OCI-LY1 (cell line): ENCODE results near the gene SSBP3.

Experiments used
- H2AFZ ChIP-seq: fragments of 200-600 bp; sonication (generic), shearing (Covaris generic); 2 replicates; pipeline ENCODE4 v1.6.0; 2014; ENCODE audit warnings: antibody characterized with exemption, mild to moderate bottlenecking, low read length
- H3F3A ChIP-seq: fragments of 200-600 bp; sonication (generic), shearing (Covaris generic); 2 replicates; pipeline ENCODE4 v1.6.0; 2014; ENCODE audit warnings: mild to moderate bottlenecking, antibody characterized with exemption, low read length, moderate library complexity; ENCODE audit not compliant: insufficient read depth
- H3K27ac ChIP-seq: fragments of 200-600 bp; sonication (generic); 2 replicates; pipeline ENCODE4 v1.5.1; 2014; ENCODE audit warnings: low read length, mixed run types, mild to moderate bottlenecking, low read depth; ENCODE audit not compliant: poor library complexity, severe bottlenecking
- H3K27me3 ChIP-seq: fragments of 200-600 bp; sonication (generic); 2 replicates; pipeline ENCODE4 v1.6.0; 2014; ENCODE audit warnings: antibody characterized with exemption, mild to moderate bottlenecking, low read length, moderate library complexity; ENCODE audit not compliant: insufficient read depth
- H3K36me3 ChIP-seq: fragments of 200-600 bp; sonication (generic); 2 replicates; pipeline ENCODE4 v1.6.1; 2014; ENCODE audit warnings: mild to moderate bottlenecking, antibody characterized with exemption, low read length, moderate library complexity, mixed read lengths; ENCODE audit not compliant: insufficient read depth
- H3K4me1 ChIP-seq: fragments of 200-600 bp; sonication (generic); 2 replicates; pipeline ENCODE4 v1.5.1; 2014; ENCODE audit warnings: mild to moderate bottlenecking, low read length, moderate library complexity; ENCODE audit not compliant: insufficient read depth, severe bottlenecking
- H3K4me2 ChIP-seq: fragments of 200-600 bp; sonication (generic), shearing (Covaris generic); 2 replicates; pipeline ENCODE4 v1.6.1; 2014; ENCODE audit warnings: low read length
- H3K4me3 ChIP-seq: fragments of 200-600 bp; sonication (generic); 2 replicates; pipeline ENCODE4 v1.5.1; 2014; ENCODE audit warnings: low read length, low read depth, mild to moderate bottlenecking, mixed read lengths; ENCODE audit not compliant: poor library complexity, severe bottlenecking
- H3K79me2 ChIP-seq: fragments of 200-600 bp; shearing (Covaris generic); 2 replicates; pipeline ENCODE4 v1.6.1; 2016; ENCODE audit warnings: mixed run types, low read length, mixed read lengths; ENCODE audit not compliant: insufficient read depth
- H3K9ac ChIP-seq: fragments of 200-600 bp; sonication (generic), shearing (Covaris generic); 2 replicates; pipeline ENCODE4 v1.6.1; 2014; ENCODE audit warnings: mild to moderate bottlenecking, low read length, mixed read lengths
- H3K9me2 ChIP-seq: fragments of 200-600 bp; sonication (generic), shearing (Covaris generic); 2 replicates; pipeline ENCODE4 v1.6.1; 2014; ENCODE audit warnings: low read depth, mild to moderate bottlenecking, low read length, mixed read lengths
- H3K9me3 ChIP-seq: fragments of 200-600 bp; shearing (Covaris generic); 2 replicates; pipeline ENCODE4 v1.6.1; 2014; ENCODE audit warnings: low read length, mixed read lengths
- H4K20me1 ChIP-seq: fragments of 200-600 bp; sonication (generic), shearing (Covaris generic); 2 replicates; pipeline ENCODE4 v1.6.0; 2016; ENCODE audit warnings: mild to moderate bottlenecking, low read length; ENCODE audit not compliant: insufficient read depth
- CTCF ChIP-seq: fragments of 200-600 bp; sonication (generic), shearing (Covaris generic); IDR thresholded peaks from 2 replicates; pipeline ENCODE4 v1.5.1; 2017; ENCODE audit warnings: mild to moderate bottlenecking, antibody characterized with exemption, low read length, moderate library complexity, mixed read lengths
- EZH2 ChIP-seq: fragments of 200-600 bp; sonication (generic), shearing (Covaris generic); IDR thresholded peaks from 2 replicates; pipeline ENCODE4 v1.8.0; 2017; ENCODE audit warnings: borderline replicate concordance, mixed run types, mild to moderate bottlenecking, antibody characterized with exemption, low read length, moderate library complexity, mixed read lengths

SSBP3 gene

GRCh38 chr1:54245501-54245900 lies 160.7 kb downstream of the SSBP3 start:
- no peaks in the 10 kb centered on the region for H4K20me1 ChIP-seq
- no peak overlapping the region for H3K4me3 ChIP-seq
- H3F3A ChIP-seq, result no peaks in the 10 kb centered on the region
- no peak for TF ChIP-seq EZH2
- no peak for TF ChIP-seq CTCF
- no peak overlapping the region for H3K4me2 ChIP-seq
- H3K9me3 ChIP-seq, result no peaks in the 10 kb centered on the region
- H3K9ac ChIP-seq, result no peak overlapping the region
- no peaks in the 10 kb centered on the region for H3K79me2 ChIP-seq
- no peak overlapping the region for H2AFZ ChIP-seq
- no peaks in the 10 kb centered on the region for H3K4me1 ChIP-seq
- H3K9me2 ChIP-seq, result no peaks in the 10 kb centered on the region
- H3K36me3 ChIP-seq, result no peaks in the 10 kb centered on the region
- no peak overlapping the region for H3K27ac ChIP-seq
- H3K27me3 ChIP-seq, result no peaks in the 10 kb centered on the region

DNA sequence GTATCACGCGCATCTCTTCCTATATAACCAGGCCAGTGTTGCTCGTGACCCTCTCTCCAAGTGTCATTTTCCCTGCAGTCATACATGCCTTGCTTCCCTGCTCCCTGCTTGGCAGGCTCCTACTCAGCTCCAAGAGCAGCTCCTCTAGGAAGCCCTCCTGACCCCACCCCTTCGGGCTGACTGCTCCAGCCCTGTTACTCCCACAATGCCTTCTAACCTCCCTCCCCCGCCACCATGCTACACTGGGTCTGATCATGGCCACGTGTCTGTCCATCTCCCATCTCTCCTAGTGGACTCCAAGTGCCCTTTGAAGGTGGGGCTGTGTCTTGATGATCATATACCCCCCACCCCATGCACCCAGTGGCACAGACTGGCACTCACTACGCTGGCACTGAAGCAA lies 161.5 kb downstream of the SSBP3 start:
- H3K79me2 ChIP-seq, result no peaks in the 10 kb centered on the region
- no peaks in the 10 kb centered on the region for H3K27me3 ChIP-seq
- no peak for TF ChIP-seq EZH2
- TF ChIP-seq CTCF, result no peak
- no peaks in the 10 kb centered on the region for H3K36me3 ChIP-seq
- no peak overlapping the region for H2AFZ ChIP-seq
- H3K27ac ChIP-seq, result no peak overlapping the region
- no peak overlapping the region for H3K4me3 ChIP-seq
- no peaks in the 10 kb centered on the region for H3K9me2 ChIP-seq
- H3K4me1 ChIP-seq, result no peaks in the 10 kb centered on the region
- H3K4me2 ChIP-seq, result no peak overlapping the region
- no peaks in the 10 kb centered on the region for H3K9me3 ChIP-seq
- H3K9ac ChIP-seq, result no peak overlapping the region
- H4K20me1 ChIP-seq, result no peaks in the 10 kb centered on the region
- H3F3A ChIP-seq, result no peaks in the 10 kb centered on the region

- Histone ChIP-seq H3K79me2 (no peaks in the 10 kb centered on the region), H3F3A (no peaks in the 10 kb centered on the region), H2AFZ (no peak overlapping the region), H3K4me2 (no peak overlapping the region), H3K27ac (no peak overlapping the region), H4K20me1 (no peaks in the 10 kb centered on the region), H3K27me3 (no peaks in the 10 kb centered on the region), H3K4me3 (no peak overlapping the region), H3K4me1 (no peaks in the 10 kb centered on the region), H3K36me3 (no peaks in the 10 kb centered on the region), H3K9me2 (no peaks in the 10 kb centered on the region), H3K9me3 (no peaks in the 10 kb centered on the region), H3K9ac (no peak overlapping the region)
- TF ChIP-seq EZH2, result no peak
- TF ChIP-seq CTCF, result no peak
Observed at GRCh38 chr1:54243022-54243421, 163.2 kb downstream of the SSBP3 start.
